B cell (primary cell): Measurements from ENCODE around the gene INSC. TPM values are rescaled to one million over a fixed set of nuclear protein-coding genes. Genes with fewer than 3 reads are reported as not detected.

ENCODE experiments used
- ATAC-seq: fragments of 200-7000 bp; cut with Tn5 transposase; one replicate; pipeline ENCODE4 v1.10.0; 2021; ENCODE audit warnings: low read depth, mild to moderate bottlenecking, moderate number of reproducible peaks, moderate library complexity
- CTCF ChIA-PET: fragments of 350-600 bp; sonication (Branson Sonifier 250); formaldehyde crosslinking; loops from one replicate; lab custom pipeline; 2021; ENCODE audit warnings: antibody characterized with exemption, inconsistent platforms; lab: Charles Lee
- POLR2A ChIA-PET: fragments of 350-600 bp; sonication (Branson Sonifier 250); formaldehyde crosslinking; loops from one replicate; lab custom pipeline; 2021; ENCODE audit warnings: antibody characterized with exemption; lab: Charles Lee
- DNase-seq: peaks from one replicate; pipeline ENCODE4 v3.0.0; 2013
- H2AFZ ChIP-seq: 2 replicates; pipeline ENCODE4 v1.6.1; 2012; ENCODE audit warnings: mild to moderate bottlenecking, low read depth, low read length; ENCODE audit not compliant: insufficient read depth, poor library complexity, severe bottlenecking
- H3K27ac ChIP-seq, 2 donors: 1 replicate in 1 of 2; 2 replicates in 1 of 2; pipeline ENCODE4 v1.5.1; 2012 to 2013; ENCODE audit warnings: low read length in 2 of 2, mild to moderate bottlenecking in 2 of 2, moderate library complexity in 1 of 2
- H3K27me3 ChIP-seq, 4 experiments: fragments of 200-600 bp in 1 of 4; sonication (generic) in 1 of 4; replicated peaks in 1 of 4; 1 replicate in 2 of 4; 2 replicates in 2 of 4; pipeline versions ENCODE4 v1.6.1 to v1.7.0; 2013 to 2016; ENCODE audit warnings: low read length in 3 of 4, mild to moderate bottlenecking in 2 of 4, mixed read lengths in 1 of 4, moderate library complexity in 1 of 4; ENCODE audit not compliant: insufficient read depth in 4 of 4, control insufficient read depth in 3 of 4; ENCODE audit errors: control extremely low read depth in 1 of 4
- H3K36me3 ChIP-seq, 2 experiments: replicated peaks in 1 of 2; 1 replicate in 1 of 2; 2 replicates in 1 of 2; pipeline versions ENCODE4 v1.6.1 to v1.7.1; 2013; ENCODE audit warnings: low read length in 1 of 2; ENCODE audit not compliant: insufficient read depth in 2 of 2, control insufficient read depth in 1 of 2; ENCODE audit errors: control extremely low read depth in 1 of 2, extremely low read depth in 1 of 2
- H3K4me1 ChIP-seq, 2 donors: fragments of 200-600 bp in 1 of 2; sonication (generic) in 1 of 2; 1 replicate in 1 of 2; 2 replicates in 1 of 2; pipeline versions ENCODE4 v1.5.1 to v1.6.1; 2013 to 2017; ENCODE audit warnings: low read length in 2 of 2; ENCODE audit not compliant: control insufficient read depth in 2 of 2, insufficient read depth in 2 of 2
- H3K4me2 ChIP-seq: replicated peaks from 2 replicates; pipeline ENCODE3; 2012; ENCODE audit warnings: mild to moderate bottlenecking, low read depth, low read length; ENCODE audit not compliant: poor library complexity, severe bottlenecking
- H3K4me3 ChIP-seq, 5 experiments: fragments of 200-600 bp in 1 of 5; sonication (generic) in 1 of 5; 1 replicate in 3 of 5; 2 replicates in 2 of 5; pipeline versions ENCODE4 v1.5.1 to v1.7.0; 2011 to 2016; ENCODE audit warnings: low read length in 4 of 5, mild to moderate bottlenecking in 4 of 5, low read depth in 2 of 5, control low read depth in 1 of 5, moderate library complexity in 1 of 5; ENCODE audit not compliant: insufficient read depth in 1 of 5; ENCODE audit errors: control extremely low read depth in 1 of 5, extremely low read depth in 1 of 5
- H3K79me2 ChIP-seq: fragments of 200-600 bp; sonication (generic); one replicate; pipeline ENCODE4 v1.6.0; 2016; ENCODE audit warnings: low read length; ENCODE audit not compliant: control insufficient read depth, insufficient read depth
- H3K9ac ChIP-seq: fragments of 200-600 bp; sonication (generic); 2 replicates; pipeline ENCODE4 v1.6.1; 2017; ENCODE audit warnings: mild to moderate bottlenecking, low read length, moderate library complexity
- H3K9me3 ChIP-seq, 3 donors: one replicate each; pipeline versions ENCODE4 v1.6.1 to v1.7.1; 2013; ENCODE audit warnings: low read length in 2 of 3; ENCODE audit not compliant: control insufficient read depth in 2 of 3, insufficient read depth in 1 of 3; ENCODE audit errors: control extremely low read depth in 1 of 3
- H4K20me1 ChIP-seq: 2 replicates; pipeline ENCODE4 v1.6.0; 2012; ENCODE audit warnings: mild to moderate bottlenecking, low read length; ENCODE audit not compliant: insufficient read depth, control insufficient read depth, poor library complexity, severe bottlenecking
- H3K27ac Mint-ChIP-seq: one replicate; pipeline ENCODE4 v1.8.0; 2021; ENCODE audit warnings: mixed read lengths
- H3K27me3 Mint-ChIP-seq: one replicate; pipeline ENCODE4 v1.8.0; 2021; ENCODE audit warnings: mixed read lengths
- H3K4me1 Mint-ChIP-seq: one replicate; pipeline ENCODE4 v1.8.0; 2021; ENCODE audit warnings: mixed read lengths
- H3K4me3 Mint-ChIP-seq: one replicate; pipeline ENCODE4 v1.8.0; 2021; ENCODE audit warnings: mixed read lengths
- H3K9me3 Mint-ChIP-seq: one replicate; pipeline ENCODE4 v1.8.0; 2022; ENCODE audit warnings: mixed read lengths; ENCODE audit not compliant: insufficient read depth
- EZH2 ChIP-seq: IDR thresholded peaks from 2 replicates; pipeline ENCODE4 v1.6.1; 2012; ENCODE audit warnings: borderline replicate concordance, low read depth, mild to moderate bottlenecking, moderate library complexity, low read length; ENCODE audit not compliant: insufficient read depth, poor library complexity, severe bottlenecking
- WGBS: methylation state at CpG from one replicate; pipeline ENCODE4 v1.1.5; 2013; ENCODE audit warnings: missing lambda C conversion rate; ENCODE audit not compliant: insufficient coverage; 5-methylcytosine and 5-hydroxymethylcytosine counted together
- intact Hi-C: fragments of 100-400 bp; cut with micrococcal nuclease; formaldehyde crosslinking; loops from one replicate; pipeline ENCODE4 v1.10.0; 2022
- polyA plus RNA-seq: library from polyadenylated mRNA; depleted of rRNA; stranded (reverse); fragments of >200 nt; gene quantifications from 2 replicates; pipeline ENCODE4 v1.2.3, GENCODE V29; 2012
- total RNA-seq, 2 donors: library from RNA; stranded (reverse); fragments of 120-200 nt in 1 of 2; gene quantifications; 1 replicate in 1 of 2; 2 replicates in 1 of 2; pipeline versions ENCODE4 v1.2.3 to v1.2.4, GENCODE V29; 2013 to 2022
- TF ChIP-seq, protein P1 (sequence below): fragments of 200-600 bp; IDR thresholded peaks from one replicate; pipeline ENCODE4 v1.8.0; 2022; ENCODE audit warnings: antibody characterized with exemption, mild to moderate bottlenecking

INSC gene
- total and polyA plus RNA-seq, 2 donors (not counting 1 experiment from before 2014, with no cell fraction given): 0.10 TPM; not detected in 1

DNA sequence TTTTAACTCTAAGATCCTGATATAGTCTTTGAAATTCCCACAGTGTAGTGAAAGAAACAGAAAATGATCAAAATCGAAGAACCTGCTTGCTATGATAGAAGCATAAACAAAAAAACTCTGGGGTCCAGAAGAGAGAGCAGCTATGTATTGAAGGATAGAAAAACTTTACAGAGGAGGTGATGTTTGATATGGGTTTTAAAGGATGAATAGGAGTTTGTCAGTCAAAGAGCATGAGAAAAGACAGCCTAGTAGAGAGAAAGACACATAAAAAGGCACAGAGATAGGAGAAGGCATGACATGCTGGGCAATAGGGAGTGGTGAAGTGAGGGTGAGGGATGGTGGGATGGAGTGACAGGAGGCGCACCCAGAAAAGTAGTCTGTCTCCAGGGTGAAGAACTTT, 168.0 kb downstream of the INSC start:
- Histone ChIP-seq H3K4me1 (no peaks in the 10 kb centered on the region), H3K4me2 (no peak overlapping the region), H3K9ac (no peak overlapping the region), H3K27me3 (peaks cover 0 to 2% (median 0%) of the 10 kb centered on the region in 4 experiments), H3K9me3 (no peaks in the 10 kb centered on the region), H2AFZ (no peak overlapping the region), H3K79me2 (no peaks in the 10 kb centered on the region), H4K20me1 (no peaks in the 10 kb centered on the region), H3K36me3 (no peaks in the 10 kb centered on the region), H3K4me3 (no peak overlapping the region), H3K27ac (no peak overlapping the region)
- Mint-ChIP-seq H3K27me3 (peaks cover 9% of the 10 kb centered on the region), H3K4me1 (no peaks in the 10 kb centered on the region), H3K27ac (no peak overlapping the region), H3K9me3 (no peaks in the 10 kb centered on the region), H3K4me3 (no peak overlapping the region)
- WGBS: 100% methylated on average over 1 of the region's 2 CpGs
- ATAC-seq (no peak), DNase-seq (no peak)
- ChIA-PET CTCF (no interaction called here), POLR2A (no interaction called here)
- TF ChIP-seq EZH2: no peak
- TF ChIP-seq, protein P1, sequence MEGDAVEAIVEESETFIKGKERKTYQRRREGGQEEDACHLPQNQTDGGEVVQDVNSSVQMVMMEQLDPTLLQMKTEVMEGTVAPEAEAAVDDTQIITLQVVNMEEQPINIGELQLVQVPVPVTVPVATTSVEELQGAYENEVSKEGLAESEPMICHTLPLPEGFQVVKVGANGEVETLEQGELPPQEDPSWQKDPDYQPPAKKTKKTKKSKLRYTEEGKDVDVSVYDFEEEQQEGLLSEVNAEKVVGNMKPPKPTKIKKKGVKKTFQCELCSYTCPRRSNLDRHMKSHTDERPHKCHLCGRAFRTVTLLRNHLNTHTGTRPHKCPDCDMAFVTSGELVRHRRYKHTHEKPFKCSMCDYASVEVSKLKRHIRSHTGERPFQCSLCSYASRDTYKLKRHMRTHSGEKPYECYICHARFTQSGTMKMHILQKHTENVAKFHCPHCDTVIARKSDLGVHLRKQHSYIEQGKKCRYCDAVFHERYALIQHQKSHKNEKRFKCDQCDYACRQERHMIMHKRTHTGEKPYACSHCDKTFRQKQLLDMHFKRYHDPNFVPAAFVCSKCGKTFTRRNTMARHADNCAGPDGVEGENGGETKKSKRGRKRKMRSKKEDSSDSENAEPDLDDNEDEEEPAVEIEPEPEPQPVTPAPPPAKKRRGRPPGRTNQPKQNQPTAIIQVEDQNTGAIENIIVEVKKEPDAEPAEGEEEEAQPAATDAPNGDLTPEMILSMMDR: no peak
- intact Hi-C loops: no loop called here

DNA sequence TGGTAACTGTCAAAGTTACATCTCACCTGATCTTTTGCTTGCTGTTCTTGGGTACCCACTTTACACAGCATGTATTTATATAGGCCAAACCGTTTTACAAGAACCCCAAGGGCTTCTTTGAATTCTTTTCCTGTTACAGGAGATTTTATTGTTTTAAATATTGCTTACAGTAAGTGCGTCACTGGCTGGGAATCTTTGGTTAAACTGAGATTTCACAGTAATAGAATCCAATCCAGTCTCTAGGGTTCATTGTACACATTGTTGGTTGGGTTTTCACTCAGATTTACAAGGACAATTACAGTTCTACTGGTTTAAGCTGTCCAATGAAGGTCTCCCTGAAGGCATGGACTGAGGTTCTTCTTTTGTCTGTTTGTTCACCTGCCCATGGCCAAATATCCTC, 171.7 kb downstream of the INSC start:
- no peak overlapping the region for H3K27ac ChIP-seq
- H3K27me3 Mint-ChIP-seq: peaks cover 7% of the 10 kb centered on the region
- ATAC-seq (no peak), DNase-seq (no peak)
- H3K4me1 ChIP-seq: no peaks in the 10 kb centered on the region
- no peak overlapping the region for H2AFZ ChIP-seq
- peaks cover 0 to 2% (median 0%) of the 10 kb centered on the region in 4 experiments for H3K27me3 ChIP-seq
- no peaks in the 10 kb centered on the region for H3K9me3 Mint-ChIP-seq
- no peak overlapping the region for H3K4me3 ChIP-seq
- H3K27ac Mint-ChIP-seq: no peak overlapping the region
- no peaks in the 10 kb centered on the region for H4K20me1 ChIP-seq
- H3K4me3 Mint-ChIP-seq: no peak overlapping the region
- CTCF ChIA-PET: no interaction called here
- no CpG with 5 or more reads among the region's 2 CpGs for WGBS
- no peaks in the 10 kb centered on the region for H3K4me1 Mint-ChIP-seq
- POLR2A ChIA-PET: no interaction called here
- H3K36me3 ChIP-seq: no peaks in the 10 kb centered on the region
- H3K4me2 ChIP-seq: no peak overlapping the region
- intact Hi-C loops: no loop called here
- H3K9me3 ChIP-seq: no peaks in the 10 kb centered on the region
- no peaks in the 10 kb centered on the region for H3K79me2 ChIP-seq
- no peak for TF ChIP-seq EZH2
- TF ChIP-seq, protein P1: no peak
- no peak overlapping the region for H3K9ac ChIP-seq
